ENCODE measurements around the gene LRRC4C. TPM values are rescaled to one million over a fixed set of nuclear protein-coding genes. Genes with fewer than 3 reads are reported as not detected.

Gene LRRC4C
- polyA plus RNA-seq, 1 donor from 2014 or later = 24.3 TPM

DNA sequence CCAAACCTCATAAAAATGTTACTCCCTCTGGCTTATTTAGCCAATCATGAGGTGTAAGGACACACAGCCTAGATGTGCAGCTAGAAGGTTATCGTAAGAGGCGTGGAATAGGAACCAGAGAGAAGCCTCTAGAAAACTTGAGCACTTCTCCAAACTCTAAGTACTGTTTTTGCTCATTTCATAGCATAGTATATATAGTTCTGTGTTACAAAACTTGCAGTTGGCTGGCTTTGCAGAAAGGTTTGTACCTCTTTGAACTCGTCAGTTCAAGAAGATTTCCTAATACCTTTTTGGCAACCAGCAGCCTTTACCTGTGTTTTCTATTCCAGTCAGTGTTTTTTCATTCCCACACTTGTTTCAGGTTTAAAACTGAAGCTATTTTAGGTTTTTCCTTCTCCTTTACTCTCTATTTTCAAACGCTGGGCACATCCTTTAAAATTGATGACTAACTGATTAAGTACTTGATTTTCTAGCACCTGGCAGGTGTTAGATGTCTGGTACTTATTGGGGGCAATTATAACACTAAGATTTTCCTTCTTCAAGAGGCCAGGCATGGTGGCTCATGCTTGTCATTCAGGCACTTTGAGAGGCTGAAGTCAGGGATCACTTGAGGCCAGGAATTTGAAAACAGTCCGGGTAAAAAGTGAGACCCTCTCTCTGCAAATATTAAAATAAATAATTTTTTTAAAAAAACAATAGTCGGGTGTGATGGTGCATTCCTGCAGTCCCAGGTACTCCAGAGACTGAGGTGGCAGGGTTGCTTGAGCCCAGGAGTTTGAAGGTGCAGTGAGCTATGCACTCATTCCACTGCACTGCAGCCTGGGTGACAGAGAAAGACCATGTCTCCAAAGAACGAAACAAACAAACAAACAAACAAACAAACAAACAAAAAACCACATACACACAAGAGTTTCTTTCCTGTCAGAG lies 125.2 kb downstream of the LRRC4C start:
- no peaks in the 10 kb centered on the region for H3F3A ChIP-seq (ENCODE audit: insufficient read depth, low read length, poor library complexity, severe bottlenecking)
- H2AFZ ChIP-seq (ENCODE audit: low read depth, low read length) = no peak overlapping the region
- H3K36me3 ChIP-seq (ENCODE audit: insufficient read depth, low read length) = no peaks in the 10 kb centered on the region
- H3K79me2 ChIP-seq (replicated peaks; ENCODE audit: insufficient read depth, low read length) = no peaks in the 10 kb centered on the region
- H3K9ac ChIP-seq (ENCODE audit: low read length) = no peak overlapping the region
- H3K9me3 ChIP-seq (ENCODE audit: low read length) = no peaks in the 10 kb centered on the region
- H4K20me1 ChIP-seq (ENCODE audit: insufficient read depth) = no peaks in the 10 kb centered on the region
- TF ChIP-seq SMC3 (conservative IDR thresholded peaks at IDR 0.05; ENCODE audit: poor library complexity) (no peak), MXI1 (conservative IDR thresholded peaks at IDR 0.05; ENCODE audit: poor library complexity, severe bottlenecking) (no peak), RAD21 (conservative IDR thresholded peaks at IDR 0.05) (no peak)
- H3K4me2 ChIP-seq (ENCODE audit: low read length) = no peak overlapping the region
- no peaks in the 10 kb centered on the region for H3K27me3 ChIP-seq (ENCODE audit: insufficient read depth, low read depth, low read length)
- H3K27ac ChIP-seq (ENCODE audit: low read length) = no peak overlapping the region
- H3K4me3 ChIP-seq (ENCODE audit: low read length) = no peak overlapping the region
- H3K9me2 ChIP-seq (ENCODE audit: insufficient read depth, low read length) = no peaks in the 10 kb centered on the region

DNA sequence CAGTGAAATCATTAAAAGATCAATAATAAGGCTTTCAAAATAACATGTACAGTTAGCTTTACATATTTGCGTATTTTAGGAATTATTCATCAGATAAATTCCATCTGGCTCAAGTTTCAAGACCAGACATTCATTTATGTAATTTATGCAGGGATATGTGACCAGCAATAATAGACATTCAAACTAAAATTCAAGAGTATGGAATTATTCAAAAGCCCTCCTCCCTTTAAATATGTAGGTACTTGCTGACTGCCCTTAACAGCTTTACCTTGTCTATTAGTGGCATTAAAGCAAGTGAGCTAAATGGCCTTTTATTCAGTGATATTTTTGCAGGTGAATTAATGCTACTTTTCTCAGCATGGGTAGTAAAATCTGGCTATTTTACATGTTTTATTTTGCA lies 126.1 kb downstream of the LRRC4C start:
- H4K20me1 ChIP-seq (ENCODE audit: insufficient read depth) = no peaks in the 10 kb centered on the region
- no peak overlapping the region for H3K4me3 ChIP-seq (ENCODE audit: low read length)
- no peaks in the 10 kb centered on the region for H3K36me3 ChIP-seq (ENCODE audit: insufficient read depth, low read length)
- no peaks in the 10 kb centered on the region for H3K27me3 ChIP-seq (ENCODE audit: insufficient read depth, low read depth, low read length)
- TF ChIP-seq, protein P1, sequence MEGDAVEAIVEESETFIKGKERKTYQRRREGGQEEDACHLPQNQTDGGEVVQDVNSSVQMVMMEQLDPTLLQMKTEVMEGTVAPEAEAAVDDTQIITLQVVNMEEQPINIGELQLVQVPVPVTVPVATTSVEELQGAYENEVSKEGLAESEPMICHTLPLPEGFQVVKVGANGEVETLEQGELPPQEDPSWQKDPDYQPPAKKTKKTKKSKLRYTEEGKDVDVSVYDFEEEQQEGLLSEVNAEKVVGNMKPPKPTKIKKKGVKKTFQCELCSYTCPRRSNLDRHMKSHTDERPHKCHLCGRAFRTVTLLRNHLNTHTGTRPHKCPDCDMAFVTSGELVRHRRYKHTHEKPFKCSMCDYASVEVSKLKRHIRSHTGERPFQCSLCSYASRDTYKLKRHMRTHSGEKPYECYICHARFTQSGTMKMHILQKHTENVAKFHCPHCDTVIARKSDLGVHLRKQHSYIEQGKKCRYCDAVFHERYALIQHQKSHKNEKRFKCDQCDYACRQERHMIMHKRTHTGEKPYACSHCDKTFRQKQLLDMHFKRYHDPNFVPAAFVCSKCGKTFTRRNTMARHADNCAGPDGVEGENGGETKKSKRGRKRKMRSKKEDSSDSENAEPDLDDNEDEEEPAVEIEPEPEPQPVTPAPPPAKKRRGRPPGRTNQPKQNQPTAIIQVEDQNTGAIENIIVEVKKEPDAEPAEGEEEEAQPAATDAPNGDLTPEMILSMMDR (IDR thresholded peaks at IDR 0.05; ENCODE audit: poor library complexity, severe bottlenecking) = no peak
- TF ChIP-seq MXI1 (conservative IDR thresholded peaks at IDR 0.05; ENCODE audit: poor library complexity, severe bottlenecking) (no peak), SMC3 (conservative IDR thresholded peaks at IDR 0.05; ENCODE audit: poor library complexity) (no peak), EP300 (conservative IDR thresholded peaks at IDR 0.05; ENCODE audit: poor library complexity, severe bottlenecking) (no peak), RAD21 (conservative IDR thresholded peaks at IDR 0.05) (no peak), TAF1 (IDR thresholded peaks at IDR 0.05; ENCODE audit: low read depth) (no peak), POLR2AphosphoS5 (IDR thresholded peaks at IDR 0.05) (no peak), EZH2 (IDR thresholded peaks at IDR 0.05; ENCODE audit: borderline replicate concordance, insufficient read depth, low read length, poor library complexity, severe bottlenecking) (no peak)
- TF ChIP-seq, protein P2, sequence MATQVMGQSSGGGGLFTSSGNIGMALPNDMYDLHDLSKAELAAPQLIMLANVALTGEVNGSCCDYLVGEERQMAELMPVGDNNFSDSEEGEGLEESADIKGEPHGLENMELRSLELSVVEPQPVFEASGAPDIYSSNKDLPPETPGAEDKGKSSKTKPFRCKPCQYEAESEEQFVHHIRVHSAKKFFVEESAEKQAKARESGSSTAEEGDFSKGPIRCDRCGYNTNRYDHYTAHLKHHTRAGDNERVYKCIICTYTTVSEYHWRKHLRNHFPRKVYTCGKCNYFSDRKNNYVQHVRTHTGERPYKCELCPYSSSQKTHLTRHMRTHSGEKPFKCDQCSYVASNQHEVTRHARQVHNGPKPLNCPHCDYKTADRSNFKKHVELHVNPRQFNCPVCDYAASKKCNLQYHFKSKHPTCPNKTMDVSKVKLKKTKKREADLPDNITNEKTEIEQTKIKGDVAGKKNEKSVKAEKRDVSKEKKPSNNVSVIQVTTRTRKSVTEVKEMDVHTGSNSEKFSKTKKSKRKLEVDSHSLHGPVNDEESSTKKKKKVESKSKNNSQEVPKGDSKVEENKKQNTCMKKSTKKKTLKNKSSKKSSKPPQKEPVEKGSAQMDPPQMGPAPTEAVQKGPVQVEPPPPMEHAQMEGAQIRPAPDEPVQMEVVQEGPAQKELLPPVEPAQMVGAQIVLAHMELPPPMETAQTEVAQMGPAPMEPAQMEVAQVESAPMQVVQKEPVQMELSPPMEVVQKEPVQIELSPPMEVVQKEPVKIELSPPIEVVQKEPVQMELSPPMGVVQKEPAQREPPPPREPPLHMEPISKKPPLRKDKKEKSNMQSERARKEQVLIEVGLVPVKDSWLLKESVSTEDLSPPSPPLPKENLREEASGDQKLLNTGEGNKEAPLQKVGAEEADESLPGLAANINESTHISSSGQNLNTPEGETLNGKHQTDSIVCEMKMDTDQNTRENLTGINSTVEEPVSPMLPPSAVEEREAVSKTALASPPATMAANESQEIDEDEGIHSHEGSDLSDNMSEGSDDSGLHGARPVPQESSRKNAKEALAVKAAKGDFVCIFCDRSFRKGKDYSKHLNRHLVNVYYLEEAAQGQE (IDR thresholded peaks at IDR 0.05; ENCODE audit: borderline replicate concordance) = no peak
- H3K27ac ChIP-seq (ENCODE audit: low read length) = no peak overlapping the region
- no peak overlapping the region for H3K9ac ChIP-seq (ENCODE audit: low read length)
- H3K4me2 ChIP-seq (ENCODE audit: low read length) = no peak overlapping the region
- H3K79me2 ChIP-seq (replicated peaks; ENCODE audit: insufficient read depth, low read length) = no peaks in the 10 kb centered on the region
- H2AFZ ChIP-seq (ENCODE audit: low read depth, low read length) = no peak overlapping the region
- H3K9me3 ChIP-seq (ENCODE audit: low read length) = no peaks in the 10 kb centered on the region
- H3K9me2 ChIP-seq (ENCODE audit: insufficient read depth, low read length) = no peaks in the 10 kb centered on the region
- H3F3A ChIP-seq (ENCODE audit: insufficient read depth, low read length, poor library complexity, severe bottlenecking) = no peaks in the 10 kb centered on the region

Measured in neural cell (in vitro differentiated cells).